ENCODE data around the gene NOP53.

NOP53 gene

GRCh38 chr19:47806435-47806834 is 61.1 kb downstream of the NOP53 start:
- DNase-seq (ENCODE audit: low read depth), result no peak
